Transverse colon (tissue), 4 donors: ENCODE results near the gene PTGER3. TPM values are rescaled to one million over a fixed set of nuclear protein-coding genes. Genes with fewer than 3 reads are reported as not detected.

Experiments used
- DNase-seq: peaks from one replicate; pipeline ENCODE4 v3.0.0-alpha.2; 2019
- H3K27ac ChIP-seq, 4 donors: fragments of 200-600 bp; sonication (generic); 2 replicates each; pipeline ENCODE4 v1.5.1; 2016 to 2018; ENCODE audit warnings: inconsistent platforms in 4 of 4
- H3K27me3 ChIP-seq: fragments of 200-600 bp; sonication (generic); 2 replicates; pipeline ENCODE4 v1.5.1; 2017; ENCODE audit warnings: inconsistent platforms
- H3K36me3 ChIP-seq, 4 donors: fragments of 200-600 bp; sonication (generic); 2 replicates each; pipeline ENCODE4 v1.5.1; 2017 to 2019; ENCODE audit warnings: inconsistent platforms in 4 of 4
- H3K4me1 ChIP-seq, 4 donors: fragments of 200-600 bp; sonication (generic); 2 replicates each; pipeline ENCODE4 v1.5.1; 2017 to 2020; ENCODE audit warnings: inconsistent platforms in 4 of 4
- H3K4me3 ChIP-seq, 4 donors: fragments of 200-600 bp; sonication (generic); 1 replicate in 1 of 4; 2 replicates in 3 of 4; pipeline versions ENCODE4 v1.5.1 to v1.6.1; 2017 to 2019; ENCODE audit warnings: inconsistent platforms in 4 of 4
- H3K9me3 ChIP-seq, 2 donors: fragments of 200-600 bp; sonication (generic); 2 replicates each; pipeline ENCODE4 v1.5.1; 2017 to 2019; ENCODE audit warnings: inconsistent platforms in 2 of 2
- EP300 ChIP-seq: sonication (generic); formaldehyde crosslinking; IDR thresholded peaks from one replicate; pipeline ENCODE4 v1.6.1; 2017; ENCODE audit warnings: antibody characterized with exemption, low read depth
- POLR2A ChIP-seq: fragments of 450-650 bp; IDR thresholded peaks from one replicate; pipeline ENCODE4 v1.6.1; 2016; ENCODE audit warnings: antibody characterized with exemption, mild to moderate bottlenecking, moderate library complexity
- POLR2AphosphoS5 ChIP-seq, 3 donors: sonication (generic); formaldehyde crosslinking; IDR thresholded peaks; one replicate each; pipeline ENCODE4 v1.6.1; 2016; ENCODE audit warnings: antibody characterized with exemption in 3 of 3
- WGBS, 2 donors: methylation state at CpG; one replicate each; pipeline ENCODE4 v1.1.5; 2018; ENCODE audit warnings: low coverage in 1 of 2; 5-methylcytosine and 5-hydroxymethylcytosine counted together
- in situ Hi-C, 4 donors: fragments of 200-750 bp; cut with MboI; loops; one replicate each; pipeline versions ENCODE4 v1.15.0 to v1.15.1; 2017; ENCODE audit warnings: low sequenced_read_pairs in 3 of 4, low pct_ligation_motif_present in 1 of 4, low pct_unique_long_range_greater_than_20kb in 1 of 4
- intact Hi-C: fragments of 100-400 bp; cut with DNase I; formaldehyde crosslinking; loops from one replicate; pipeline ENCODE4 v1.15.1; 2023; ENCODE audit warnings: low total_unique reads
- total RNA-seq, 4 donors: library from RNA; depleted of rRNA; stranded (reverse); fragments of >200 nt; gene quantifications; one replicate each; pipeline ENCODE4 v1.1.0, GENCODE V29; 2016
- TF ChIP-seq, protein P1 (sequence below), 5 experiments: fragments of 200-600 bp in 3 of 5; fragments of 450-650 bp in 2 of 5; sonication (generic) in 3 of 5; IDR thresholded peaks; 1 replicate in 2 of 5; 2 replicates in 3 of 5; pipeline ENCODE4 v1.5.1; 2016 to 2017; ENCODE audit warnings: antibody characterized with exemption in 5 of 5, inconsistent platforms in 3 of 5, mild to moderate bottlenecking in 2 of 5, moderate library complexity in 1 of 5

The PTGER3 gene
- total RNA-seq, result 10 to 100 TPM in 3 of 4 donors, 1 to 10 TPM in 1; 4.8 to 37.0 (median 18.5) TPM

DNA sequence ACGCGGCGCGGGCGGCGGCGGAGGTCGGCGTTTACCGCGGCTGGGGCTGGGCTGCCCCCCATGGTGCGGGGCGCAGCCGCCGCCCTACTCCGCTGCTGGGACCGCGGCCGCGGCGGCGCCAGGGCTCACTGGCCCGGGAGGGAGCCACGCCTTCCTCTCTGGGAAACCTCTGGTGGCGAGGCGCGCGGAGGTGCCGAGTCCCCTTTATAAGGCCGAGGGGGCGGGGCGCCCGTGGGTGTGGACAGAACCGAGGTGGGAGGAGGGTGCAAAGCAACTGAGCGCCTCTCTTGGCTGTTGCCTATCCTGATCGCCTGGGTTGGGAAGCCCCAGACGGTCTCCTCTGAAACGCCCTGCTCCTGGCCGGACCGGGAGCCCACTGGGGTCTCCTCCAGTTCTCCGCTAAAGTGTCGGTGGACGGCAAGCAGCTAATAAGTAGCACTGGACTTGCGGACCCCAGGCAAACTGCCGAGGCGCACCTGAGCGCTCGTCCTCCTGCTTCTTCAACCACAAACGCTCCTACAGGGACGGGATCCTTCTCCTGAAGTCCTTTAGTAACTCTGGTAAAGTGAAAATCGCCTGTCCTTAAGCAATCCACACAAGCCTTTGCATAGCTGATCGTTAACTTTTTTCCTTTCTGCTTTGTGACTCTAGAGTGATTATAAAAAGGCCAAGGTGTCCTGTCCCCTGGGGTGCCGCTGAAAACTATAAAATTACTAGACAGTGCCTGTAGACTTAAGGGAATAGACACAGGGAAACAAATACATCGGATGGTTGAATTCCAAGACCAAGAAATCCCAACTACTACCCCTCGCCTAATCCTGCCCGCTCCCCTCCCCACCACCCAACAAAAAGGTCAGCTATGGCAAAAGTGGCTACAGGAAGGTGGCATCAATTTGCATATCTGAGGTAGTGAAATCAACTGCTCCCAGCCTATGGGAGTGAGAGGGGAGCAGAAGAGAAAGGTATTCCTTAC, at the start of gene PTGER3:
Gene PTGER3 (minus strand): TSS at position 182 of the 973 bp plus-strand sequence. CDS start 239 bp downstream, outside the sequence.
- TF ChIP-seq EP300 (no peak), POLR2AphosphoS5 (IDR thresholded peaks at IDR 0.05) (peak in 2 of 3 donors; percentile 35 to 45)
- H3K4me3 ChIP-seq, result peak within 1 kb of the TSS; percentile 30 to 58 (median 42)
- peaks cover 0 to 22% (median 9%) of the 10 kb centered on the region in 4 donors for H3K4me1 ChIP-seq
- H3K27me3 ChIP-seq, result peaks cover 57% of the 10 kb centered on the region
- WGBS, 2 donors, result 8 to 28% methylated on average over 4 to 47 of the region's 56 CpGs
- intact Hi-C loops, result loop anchor here (5.0 kb wide), 2 partner anchors 361 to 516 kb away; no protein-coding TSS in a partner anchor
- H3K36me3 ChIP-seq, result no peaks in the 10 kb centered on the region
- in situ Hi-C loops, result loop anchor here in 3 of 4 donors (10.0 to 25.0 kb wide), 4 partner anchors 353 to 523 kb away; no protein-coding TSS in a partner anchor
- no peaks in the 10 kb centered on the region for H3K9me3 ChIP-seq
- peak; percentile 81 for DNase-seq
- peak within 1 kb of the TSS in 3 of 4 donors; percentile 26 to 71 (median 44) for H3K27ac ChIP-seq

DNA sequence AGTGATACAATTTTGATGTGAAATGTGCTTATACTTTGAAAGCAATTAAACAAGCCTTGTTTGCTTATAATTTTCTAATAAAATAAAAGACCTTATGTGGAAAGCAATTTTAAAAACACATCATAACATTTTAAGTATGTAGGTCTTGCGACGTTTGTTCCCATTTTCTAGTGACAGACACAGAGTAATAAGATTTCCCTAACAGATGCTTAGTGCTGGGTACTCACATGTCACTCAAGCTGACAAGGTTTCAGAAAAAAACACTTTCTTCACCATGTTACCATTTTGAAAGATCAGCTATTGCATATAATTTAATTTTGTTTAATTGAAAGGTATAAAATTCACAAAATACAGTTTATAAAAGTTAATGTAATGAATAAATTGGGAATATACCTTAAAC, 47.3 kb upstream of the PTGER3 start:
- no peak for DNase-seq
- Histone ChIP-seq H3K9me3 (no peaks in the 10 kb centered on the region), H3K36me3 (no peaks in the 10 kb centered on the region), H3K27ac (no peak overlapping the region), H3K4me3 (no peak overlapping the region), H3K27me3 (no peaks in the 10 kb centered on the region), H3K4me1 (peaks cover 0 to 25% (median 10%) of the 10 kb centered on the region in 4 donors)
- WGBS, 2 donors, result 93% methylated on average over 2 of the region's 2 CpGs
- no peak for TF ChIP-seq POLR2A
- TF ChIP-seq POLR2AphosphoS5 (IDR thresholded peaks at IDR 0.05), result no peak
- no peak for TF ChIP-seq EP300
- TF ChIP-seq, protein P1, sequence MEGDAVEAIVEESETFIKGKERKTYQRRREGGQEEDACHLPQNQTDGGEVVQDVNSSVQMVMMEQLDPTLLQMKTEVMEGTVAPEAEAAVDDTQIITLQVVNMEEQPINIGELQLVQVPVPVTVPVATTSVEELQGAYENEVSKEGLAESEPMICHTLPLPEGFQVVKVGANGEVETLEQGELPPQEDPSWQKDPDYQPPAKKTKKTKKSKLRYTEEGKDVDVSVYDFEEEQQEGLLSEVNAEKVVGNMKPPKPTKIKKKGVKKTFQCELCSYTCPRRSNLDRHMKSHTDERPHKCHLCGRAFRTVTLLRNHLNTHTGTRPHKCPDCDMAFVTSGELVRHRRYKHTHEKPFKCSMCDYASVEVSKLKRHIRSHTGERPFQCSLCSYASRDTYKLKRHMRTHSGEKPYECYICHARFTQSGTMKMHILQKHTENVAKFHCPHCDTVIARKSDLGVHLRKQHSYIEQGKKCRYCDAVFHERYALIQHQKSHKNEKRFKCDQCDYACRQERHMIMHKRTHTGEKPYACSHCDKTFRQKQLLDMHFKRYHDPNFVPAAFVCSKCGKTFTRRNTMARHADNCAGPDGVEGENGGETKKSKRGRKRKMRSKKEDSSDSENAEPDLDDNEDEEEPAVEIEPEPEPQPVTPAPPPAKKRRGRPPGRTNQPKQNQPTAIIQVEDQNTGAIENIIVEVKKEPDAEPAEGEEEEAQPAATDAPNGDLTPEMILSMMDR (IDR thresholded peaks at IDR 0.05), result no peak
- intact Hi-C loops (no loop called here), in situ Hi-C loops (no loop called here)

DNA sequence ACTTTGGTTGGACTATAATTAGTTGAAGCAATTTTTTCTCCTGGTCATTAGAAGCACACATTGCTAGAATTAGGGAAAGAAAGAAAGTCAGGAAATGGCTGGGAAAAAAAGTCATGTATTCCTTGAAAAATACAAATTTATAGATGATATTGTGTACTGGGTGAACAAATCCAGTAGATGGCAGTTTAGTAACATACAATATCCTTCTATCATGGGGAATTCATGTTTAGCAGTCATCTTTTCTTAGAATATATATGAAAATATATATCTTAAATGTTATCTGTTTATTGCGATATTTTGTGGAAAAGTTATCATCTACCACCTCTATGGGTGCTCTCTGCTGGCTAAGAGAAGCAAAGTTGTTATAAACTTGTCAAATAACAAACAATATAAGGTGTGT, 46.3 kb upstream of the PTGER3 start:
- no peaks in the 10 kb centered on the region for H3K9me3 ChIP-seq
- no peak overlapping the region for H3K4me3 ChIP-seq
- DNase-seq, result no peak
- intact Hi-C loops, result no loop called here
- H3K36me3 ChIP-seq, result no peaks in the 10 kb centered on the region
- no peak overlapping the region for H3K27ac ChIP-seq
- H3K4me1 ChIP-seq, result peaks cover 0 to 34% (median 17%) of the 10 kb centered on the region in 4 donors
- H3K27me3 ChIP-seq, result no peaks in the 10 kb centered on the region
- no peak for TF ChIP-seq POLR2AphosphoS5 (IDR thresholded peaks at IDR 0.05)
- TF ChIP-seq, protein P1 (IDR thresholded peaks at IDR 0.05), result peak; percentile 33 to 59 (median 51)
- WGBS, 2 donors, result 25 to 62% methylated on average over 1 of the region's 1 CpG
- in situ Hi-C loops, result no loop called here

DNA sequence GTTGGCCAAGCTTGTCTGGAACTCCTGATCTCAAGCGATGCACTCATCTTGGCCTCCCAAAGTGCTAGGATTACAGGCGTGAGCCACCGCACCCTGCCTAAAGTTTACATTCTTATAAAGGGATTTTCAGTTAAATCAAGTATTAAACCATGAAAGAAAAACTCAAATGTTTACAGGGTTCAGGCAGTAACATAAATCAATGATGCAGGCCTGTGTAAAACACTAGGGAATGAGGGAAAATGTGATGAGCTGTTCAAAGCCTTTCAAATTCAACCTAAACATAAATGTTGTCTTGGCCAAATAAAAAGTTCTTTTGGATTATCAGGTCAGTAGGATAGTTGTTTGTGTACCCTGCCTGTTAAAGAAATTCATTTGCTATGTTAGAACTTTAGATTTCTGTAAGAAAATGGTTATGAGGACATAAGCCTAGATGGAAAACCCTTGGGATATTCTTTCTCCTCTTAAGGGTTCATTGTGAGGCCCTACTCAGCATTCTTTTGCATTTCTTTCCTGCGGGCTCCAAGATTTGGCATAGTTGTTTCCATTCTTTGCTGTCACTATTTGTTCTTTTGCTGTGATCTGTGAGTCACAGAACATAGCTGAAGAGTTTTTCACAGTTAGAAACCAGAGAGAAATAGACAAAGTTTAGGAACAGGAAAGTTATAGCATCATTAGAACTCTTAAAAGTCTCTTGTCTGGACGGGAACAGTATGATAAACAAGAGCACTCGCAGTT, 42.1 kb upstream of the PTGER3 start:
- Histone ChIP-seq H3K9me3 (no peaks in the 10 kb centered on the region), H3K4me3 (no peak overlapping the region), H3K4me1 (peaks cover 0 to 52% (median 25%) of the 10 kb centered on the region in 4 donors), H3K27ac (peak overlapping the region; percentile 67 to 81 (median 76)), H3K36me3 (no peaks in the 10 kb centered on the region), H3K27me3 (no peaks in the 10 kb centered on the region)
- DNase-seq, result no peak
- TF ChIP-seq POLR2AphosphoS5 (IDR thresholded peaks at IDR 0.05), result peak in 1 of 3 donors; percentile 16
- TF ChIP-seq, protein P1 (IDR thresholded peaks at IDR 0.05), result no peak
- in situ Hi-C loops, result no loop called here
- WGBS, 2 donors, result 52 to 65% methylated on average over 6 of the region's 6 CpGs
- intact Hi-C loops, result no loop called here
